K562 (cell line): ENCODE measurements around the gene SSBP2. TPM values are rescaled to one million over a fixed set of nuclear protein-coding genes. Genes with fewer than 3 reads are reported as not detected.

Experiments
- ATF4 ChIP-seq: fragments of 450-650 bp; formaldehyde crosslinking; IDR thresholded peaks from 2 replicates; pipeline ENCODE4 v1.4.0; 2022; ENCODE audit warnings: mild to moderate bottlenecking, moderate library complexity
- CCAR2 ChIP-seq: fragments of 200-400 bp; formaldehyde crosslinking; IDR thresholded peaks from 2 replicates; pipeline ENCODE4 v1.6.1; 2017; ENCODE audit warnings: mild to moderate bottlenecking, low read depth, low read length
- CEBPG ChIP-seq, 3 experiments: fragments of 200-800 bp in 1 of 3; sonication (Bioruptor generic) in 1 of 3; sonication (generic) in 1 of 3; formaldehyde crosslinking in 1 of 3; IDR thresholded peaks in 2 of 3; conservative IDR thresholded peaks in 1 of 3; 2 replicates each; pipeline versions ENCODE4 v1.6.1 to v1.8.0; 2016 to 2022; ENCODE audit warnings: missing compliant biosample characterization in 2 of 3, missing genetic modification characterization in 2 of 3, mild to moderate bottlenecking in 1 of 3, missing genetic modification reagents in 1 of 3
- CTBP1 ChIP-seq: fragments of 450-650 bp; IDR thresholded peaks from 2 replicates; pipeline ENCODE4 v1.6.1; 2016; ENCODE audit warnings: borderline replicate concordance
- ELK3 ChIP-seq: fragments of 450-650 bp; formaldehyde crosslinking; IDR thresholded peaks from 2 replicates; pipeline ENCODE4 v1.4.0; 2020; ENCODE audit warnings: mild to moderate bottlenecking
- FOXK1 ChIP-seq: sonication (generic); formaldehyde crosslinking; IDR thresholded peaks from 2 replicates; pipeline ENCODE4 v1.8.0; 2022; ENCODE audit warnings: missing genetic modification reagents, mild to moderate bottlenecking, borderline replicate concordance
- GTF3C2 ChIP-seq: IDR thresholded peaks from 3 replicates; pipeline ENCODE4 v1.6.1; 2011; ENCODE audit warnings: borderline replicate concordance, mild to moderate bottlenecking, moderate library complexity; ENCODE audit not compliant: insufficient read length; ENCODE audit errors: extremely low read depth
- JUN ChIP-seq, 2 experiments: sonication (generic) in 1 of 2; formaldehyde crosslinking in 1 of 2; IDR thresholded peaks; 2 replicates each; pipeline versions ENCODE4 v1.6.1 to v1.8.0; 2012 to 2022; ENCODE audit warnings: borderline replicate concordance in 2 of 2, mild to moderate bottlenecking in 2 of 2, improper control_type of control experiment in 1 of 2, low read depth in 1 of 2, low read length in 1 of 2, missing genetic modification reagents in 1 of 2
- MED1 ChIP-seq: sonication (generic); formaldehyde crosslinking; IDR thresholded peaks from 2 replicates; pipeline ENCODE4 v1.8.1; 2023; ENCODE audit warnings: missing genetic modification reagents, borderline replicate concordance
- NELFE ChIP-seq: IDR thresholded peaks from 2 replicates; pipeline ENCODE4 v1.6.1; 2011; ENCODE audit warnings: mild to moderate bottlenecking; ENCODE audit not compliant: insufficient read depth, insufficient read length
- TAL1 ChIP-seq: fragments of 450-650 bp; IDR thresholded peaks from 2 replicates; pipeline ENCODE4 v1.6.1; 2016; ENCODE audit warnings: mild to moderate bottlenecking
- ZFP36 ChIP-seq: fragments of 150-350 bp; IDR thresholded peaks from 2 replicates; pipeline ENCODE4 v1.6.1; 2018; ENCODE audit warnings: low read length, low read depth; ENCODE audit not compliant: partially characterized antibody
- ZNF23 ChIP-seq: fragments of 250-450 bp; sonication (Bioruptor Pico); IDR thresholded peaks from 2 replicates; pipeline ENCODE4 v1.4.0; 2020; ENCODE audit warnings: mild to moderate bottlenecking
- ZNF280A ChIP-seq: fragments of 450-650 bp; IDR thresholded peaks from 2 replicates; pipeline ENCODE4 v1.6.1; 2018; ENCODE audit warnings: mild to moderate bottlenecking, low read depth; ENCODE audit not compliant: partially characterized antibody
- ZNF316 ChIP-seq: fragments of 450-650 bp; IDR thresholded peaks from 2 replicates; pipeline ENCODE4 v1.6.1; 2016
- ZNF395 ChIP-seq: fragments of 200-800 bp; sonication (Bioruptor generic); IDR thresholded peaks from 2 replicates; pipeline ENCODE4 v1.6.1; 2017; ENCODE audit warnings: missing genetic modification characterization, missing compliant biosample characterization
- ZNF644 ChIP-seq: fragments of 200-800 bp; sonication (Bioruptor generic); IDR thresholded peaks from 2 replicates; pipeline ENCODE4 v1.6.1; 2016; ENCODE audit warnings: low read depth, missing genetic modification characterization, missing compliant biosample characterization
- ZNF695 ChIP-seq: fragments of 450-650 bp; formaldehyde crosslinking; IDR thresholded peaks from 2 replicates; pipeline ENCODE4 v1.4.0; 2020; ENCODE audit warnings: mild to moderate bottlenecking, moderate library complexity
- polyA plus RNA-seq, 8 experiments: library from polyadenylated mRNA; depleted of rRNA in 4 of 8; stranded (reverse) in 5 of 8; unstranded in 3 of 8; fragments of >200 nt; fragmentation: Nextera tagmentation in 2 of 8; fragmentation: Illumina TruSeq in 1 of 8; extraction: Ambion mirVana in 2 of 8; extraction: Trizol in 1 of 8; gene quantifications; 2 replicates each; pipeline versions ENCODE4 v1.2.1 to v1.2.3, GENCODE V29; 2011 to 2014; ENCODE audit warnings: inconsistent platforms in 1 of 8, missing spikeins in 1 of 8
- total RNA-seq, 7 experiments: library from RNA; depleted of rRNA in 6 of 7; stranded (reverse); fragments of >200 nt in 6 of 7; fragmentation: Illumina TruSeq in 2 of 7; extraction: Trizol in 2 of 7; gene quantifications; 2 replicates each; pipeline versions ENCODE4 v1.2.1 to v1.2.3, GENCODE V29; 2011 to 2021; ENCODE audit warnings: low replicate concordance in 1 of 7

SSBP2 gene
- total and polyA plus RNA-seq, 9 of the 15 experiments (the other 6 are each of a cell fraction or from before 2014, with no cell fraction given) = 22.3 to 133 (median 42.1) TPM

GRCh38 chr5:81751009-81751835 is at the start of gene SSBP2 (continued):
- no peak for TF ChIP-seq ATF4 (CRISPR knock-in tag)
- TF ChIP-seq JUN (IDR thresholded peaks at IDR 0.05; ENCODE audit: borderline replicate concordance, low read depth, low read length) = no peak
- no peak for TF ChIP-seq JUN (CRISPR knock-in tag; IDR thresholded peaks at IDR 0.05; ENCODE audit: borderline replicate concordance)
- no peak for TF ChIP-seq CCAR2
- no peak for TF ChIP-seq FOXK1 (CRISPR knock-in tag)
- no peak for TF ChIP-seq GTF3C2
- TF ChIP-seq ELK3 (CRISPR knock-in tag) = no peak
- no peak for TF ChIP-seq ZFP36
- TF ChIP-seq ZNF695 (CRISPR knock-in tag) = no peak
- TF ChIP-seq ZNF280A = no peak
- 0 out of 2 replicates have a peak, but pooled peaks have one; percentile 60 for TF ChIP-seq ZNF644 (tag)
- 0 out of 2 replicates have a peak, but pooled peaks have one; percentile 7 for TF ChIP-seq TAL1
- TF ChIP-seq CEBPG (CRISPR knock-in tag; IDR thresholded peaks at IDR 0.05) = no peak
- TF ChIP-seq CEBPG (tag; conservative IDR thresholded peaks at IDR 0.05 in 1 of 2, IDR thresholded peaks at IDR 0.05 in 1 of 2) = no peak
- TF ChIP-seq CTBP1 = peak; percentile 61
- no peak for TF ChIP-seq ZNF23 (CRISPR knock-in tag)
- no peak for TF ChIP-seq NELFE
- TF ChIP-seq ZNF395 (CRISPR knock-in tag) = peak; percentile 80; the same call in 1 of the 2 replicates
- no peak for TF ChIP-seq ZNF316
- TF ChIP-seq MED1 (CRISPR knock-in tag) = no peak
